Measurements from ENCODE around the gene FAM171A2. TPM values are rescaled to one million over a fixed set of nuclear protein-coding genes. Genes with fewer than 3 reads are reported as not detected.

FAM171A2 gene
- total and polyA plus RNA-seq, 8 donors: 0.30 to 5.4 (median 0.31) TPM; not detected in 3

DNA sequence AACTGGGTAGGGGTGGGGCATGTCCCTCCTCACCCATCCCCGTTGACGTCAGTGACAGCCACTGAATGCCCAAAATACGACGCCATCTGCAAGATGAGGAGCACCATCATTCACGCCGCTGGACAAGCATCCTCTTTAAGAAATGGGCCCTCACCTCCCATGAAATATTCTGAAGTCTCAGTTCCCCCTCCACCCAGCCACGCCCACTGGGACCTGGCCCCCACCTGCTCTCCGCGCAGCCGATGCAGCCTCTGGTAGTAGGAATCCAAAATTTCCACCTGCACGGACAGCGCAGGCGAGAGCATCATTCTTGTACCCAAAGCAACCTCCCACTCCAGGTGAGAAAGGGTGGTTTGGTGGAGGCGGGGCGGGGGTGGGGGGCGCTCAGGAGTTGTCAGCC is 20.2 kb upstream of the FAM171A2 start:
- DNase-seq: no peak
- H3K36me3 ChIP-seq: no peaks in the 10 kb centered on the region
- intact Hi-C loops (cut with DNase I; ENCODE audit: low total_unique reads): no loop called here
- no peak for TF ChIP-seq POLR2A (IDR thresholded peaks at IDR 0.05)
- TF ChIP-seq EP300 (IDR thresholded peaks at IDR 0.05): no peak
- no peak for TF ChIP-seq POLR2AphosphoS5 (IDR thresholded peaks at IDR 0.05)
- TF ChIP-seq, protein P1, sequence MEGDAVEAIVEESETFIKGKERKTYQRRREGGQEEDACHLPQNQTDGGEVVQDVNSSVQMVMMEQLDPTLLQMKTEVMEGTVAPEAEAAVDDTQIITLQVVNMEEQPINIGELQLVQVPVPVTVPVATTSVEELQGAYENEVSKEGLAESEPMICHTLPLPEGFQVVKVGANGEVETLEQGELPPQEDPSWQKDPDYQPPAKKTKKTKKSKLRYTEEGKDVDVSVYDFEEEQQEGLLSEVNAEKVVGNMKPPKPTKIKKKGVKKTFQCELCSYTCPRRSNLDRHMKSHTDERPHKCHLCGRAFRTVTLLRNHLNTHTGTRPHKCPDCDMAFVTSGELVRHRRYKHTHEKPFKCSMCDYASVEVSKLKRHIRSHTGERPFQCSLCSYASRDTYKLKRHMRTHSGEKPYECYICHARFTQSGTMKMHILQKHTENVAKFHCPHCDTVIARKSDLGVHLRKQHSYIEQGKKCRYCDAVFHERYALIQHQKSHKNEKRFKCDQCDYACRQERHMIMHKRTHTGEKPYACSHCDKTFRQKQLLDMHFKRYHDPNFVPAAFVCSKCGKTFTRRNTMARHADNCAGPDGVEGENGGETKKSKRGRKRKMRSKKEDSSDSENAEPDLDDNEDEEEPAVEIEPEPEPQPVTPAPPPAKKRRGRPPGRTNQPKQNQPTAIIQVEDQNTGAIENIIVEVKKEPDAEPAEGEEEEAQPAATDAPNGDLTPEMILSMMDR (IDR thresholded peaks at IDR 0.05): no peak
- H3K27ac ChIP-seq: no peak overlapping the region
- H3K27me3 ChIP-seq: peaks cover 0 to 32% (median 17%) of the 10 kb centered on the region in 3 donors
- WGBS, 5 donors: 59 to 74% (median 63%) methylated on average over 16 of the region's 16 CpGs
- no peak overlapping the region for H3K4me3 ChIP-seq
- H3K4me1 ChIP-seq: peaks cover 8 to 25% (median 20%) of the 10 kb centered on the region in 4 donors
- no peaks in the 10 kb centered on the region for H3K9me3 ChIP-seq

DNA sequence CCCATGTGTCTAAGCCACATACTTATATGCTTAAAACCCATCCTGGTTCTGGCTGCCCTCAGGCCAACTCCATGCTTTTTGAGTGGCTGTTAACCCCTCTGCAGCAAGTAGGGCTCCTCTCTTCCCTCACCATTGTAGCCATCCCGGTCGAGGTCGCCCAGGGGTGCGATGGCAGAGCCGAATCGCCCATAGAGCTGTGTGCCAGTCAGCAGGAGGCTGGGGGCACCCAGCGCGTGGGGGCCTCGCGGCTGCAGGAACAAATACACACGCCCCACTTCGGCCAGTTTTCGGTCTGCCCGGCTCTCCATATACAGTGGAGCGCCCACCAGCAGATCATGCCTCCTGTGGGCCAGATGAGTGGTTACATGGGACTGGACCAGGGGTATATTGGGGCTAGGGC is 19.7 kb upstream of the FAM171A2 start:
- no peak for DNase-seq
- no peaks in the 10 kb centered on the region for H3K36me3 ChIP-seq
- H3K4me1 ChIP-seq: peaks cover 8 to 25% (median 20%) of the 10 kb centered on the region in 4 donors
- H3K27ac ChIP-seq: no peak overlapping the region
- peaks cover 0 to 32% (median 17%) of the 10 kb centered on the region in 3 donors for H3K27me3 ChIP-seq
- intact Hi-C loops (cut with DNase I; ENCODE audit: low total_unique reads): no loop called here
- TF ChIP-seq, protein P1 (IDR thresholded peaks at IDR 0.05): no peak
- TF ChIP-seq POLR2A (IDR thresholded peaks at IDR 0.05) (no peak), POLR2AphosphoS5 (IDR thresholded peaks at IDR 0.05) (no peak), EP300 (IDR thresholded peaks at IDR 0.05) (no peak)
- WGBS, 5 donors: 93 to 96% (median 95%) methylated on average over 15 of the region's 15 CpGs
- no peaks in the 10 kb centered on the region for H3K9me3 ChIP-seq
- no peak overlapping the region for H3K4me3 ChIP-seq

DNA sequence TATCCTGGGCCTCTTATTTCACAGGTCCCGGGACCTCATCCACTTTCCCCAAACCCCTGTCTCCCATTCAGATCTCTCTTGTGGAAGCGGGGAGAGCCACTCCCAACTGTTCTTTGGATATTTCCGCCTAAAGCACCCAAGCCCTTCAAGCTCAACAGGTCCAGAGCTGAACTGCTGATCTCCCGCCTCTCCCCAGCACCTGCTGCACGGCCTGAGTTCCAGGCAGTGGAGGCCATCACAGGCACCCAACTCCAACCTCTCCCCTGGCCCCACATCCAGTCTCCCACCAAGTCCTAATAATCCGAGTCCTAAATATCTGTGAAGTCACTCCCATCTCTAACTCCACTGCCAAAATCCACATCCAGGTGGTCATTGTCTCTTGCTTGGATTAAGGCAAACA is 19.3 kb upstream of the FAM171A2 start:
- DNase-seq: no peak
- no peak overlapping the region for H3K27ac ChIP-seq
- no peaks in the 10 kb centered on the region for H3K36me3 ChIP-seq
- peaks cover 8 to 25% (median 20%) of the 10 kb centered on the region in 4 donors for H3K4me1 ChIP-seq
- no peak overlapping the region for H3K4me3 ChIP-seq
- peaks cover 0 to 32% (median 17%) of the 10 kb centered on the region in 3 donors for H3K27me3 ChIP-seq
- TF ChIP-seq POLR2A (IDR thresholded peaks at IDR 0.05): no peak
- no peak for TF ChIP-seq EP300 (IDR thresholded peaks at IDR 0.05)
- TF ChIP-seq, protein P1 (IDR thresholded peaks at IDR 0.05): no peak
- TF ChIP-seq POLR2AphosphoS5 (IDR thresholded peaks at IDR 0.05): no peak
- intact Hi-C loops (cut with DNase I; ENCODE audit: low total_unique reads): no loop called here
- 80 to 87% (median 81%) methylated on average over 6 of the region's 6 CpGs for WGBS, 5 donors
- H3K9me3 ChIP-seq: no peaks in the 10 kb centered on the region

DNA sequence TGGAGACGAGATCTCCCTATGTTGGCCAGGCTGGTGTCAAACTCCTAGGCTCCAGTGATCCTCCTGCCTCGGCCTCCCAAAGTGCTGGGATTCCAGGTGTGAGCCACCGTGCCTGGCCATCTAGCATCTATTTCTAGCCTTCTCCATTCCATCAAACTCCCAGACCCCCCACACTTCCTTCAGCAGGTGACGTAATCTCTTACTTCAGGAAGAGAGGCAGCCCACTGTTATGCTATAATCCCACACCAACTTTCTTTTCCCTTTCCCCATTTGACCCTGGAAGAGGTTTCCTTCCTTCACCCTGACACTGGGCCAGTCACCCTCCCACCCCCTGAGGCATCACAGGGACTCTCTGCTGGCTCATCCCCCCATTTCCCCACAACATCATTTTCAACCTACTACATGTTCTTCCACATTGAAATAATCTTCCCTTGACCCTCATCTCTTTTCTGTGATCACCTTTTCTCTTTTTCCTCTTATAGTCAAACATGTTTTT is 18.2 kb upstream of the FAM171A2 start:
- TF ChIP-seq POLR2AphosphoS5 (IDR thresholded peaks at IDR 0.05): no peak
- TF ChIP-seq POLR2A (IDR thresholded peaks at IDR 0.05): no peak
- TF ChIP-seq, protein P1 (IDR thresholded peaks at IDR 0.05): no peak
- no peak for TF ChIP-seq EP300 (IDR thresholded peaks at IDR 0.05)
- Histone ChIP-seq H3K4me3 (no peak overlapping the region), H3K27ac (no peak overlapping the region), H3K4me1 (peaks cover 8 to 25% (median 20%) of the 10 kb centered on the region in 4 donors), H3K36me3 (no peaks in the 10 kb centered on the region), H3K9me3 (no peaks in the 10 kb centered on the region), H3K27me3 (peaks cover 0 to 32% (median 17%) of the 10 kb centered on the region in 3 donors)
- no peak for DNase-seq
- 75 to 87% (median 82%) methylated on average over 4 of the region's 4 CpGs for WGBS, 5 donors
- intact Hi-C loops (cut with DNase I; ENCODE audit: low total_unique reads): no loop called here

All from stomach (tissue), 9 donors.